Trophoblast cell (in vitro differentiated cells and primary cell): ENCODE results near the gene TRIM24.

Experiments
- DNase-seq, 2 donors: peaks; one replicate each; pipeline ENCODE4 v3.0.0-alpha.2; 2016
- H2AFZ ChIP-seq: 2 replicates; pipeline ENCODE4 v1.6.1; 2013; ENCODE audit warnings: low read length, moderate library complexity, mild to moderate bottlenecking; ENCODE audit not compliant: insufficient read depth, poor library complexity
- H2AK5ac ChIP-seq: 2 replicates; pipeline ENCODE4 v1.6.1; 2013; ENCODE audit warnings: mild to moderate bottlenecking, low read length
- H2BK120ac ChIP-seq: 2 replicates; pipeline ENCODE4 v1.6.1; 2013; ENCODE audit warnings: low read length, mild to moderate bottlenecking, moderate library complexity; ENCODE audit not compliant: insufficient read depth, poor library complexity
- H2BK12ac ChIP-seq: 2 replicates; pipeline ENCODE4 v1.6.1; 2013; ENCODE audit warnings: mild to moderate bottlenecking, low read length, moderate library complexity
- H2BK5ac ChIP-seq: 2 replicates; pipeline ENCODE4 v1.6.1; 2013; ENCODE audit warnings: low read length, low read depth, moderate library complexity, mild to moderate bottlenecking; ENCODE audit not compliant: poor library complexity
- H3K14ac ChIP-seq: 2 replicates; pipeline ENCODE4 v1.6.1; 2013; ENCODE audit warnings: mild to moderate bottlenecking, low read length
- H3K18ac ChIP-seq: 2 replicates; pipeline ENCODE4 v1.6.1; 2013; ENCODE audit warnings: mild to moderate bottlenecking, low read length
- H3K23ac ChIP-seq: 2 replicates; pipeline ENCODE4 v1.6.1; 2013; ENCODE audit warnings: low read length
- H3K27ac ChIP-seq: 2 replicates; pipeline ENCODE4 v1.5.1; 2013; ENCODE audit warnings: low read depth, mild to moderate bottlenecking, inconsistent platforms, low read length, moderate library complexity
- H3K27me3 ChIP-seq: 2 replicates; pipeline ENCODE4 v1.6.1; 2013; ENCODE audit warnings: inconsistent platforms, mild to moderate bottlenecking, low read length, moderate library complexity; ENCODE audit not compliant: insufficient read depth
- H3K36me3 ChIP-seq, 2 experiments: 1 replicate in 1 of 2; 2 replicates in 1 of 2; pipeline ENCODE4 v1.6.1; 2013; ENCODE audit warnings: low read length in 2 of 2, mild to moderate bottlenecking in 2 of 2, moderate library complexity in 1 of 2; ENCODE audit not compliant: insufficient read depth in 2 of 2, control insufficient read depth in 1 of 2
- H3K4ac ChIP-seq: 2 replicates; pipeline ENCODE4 v1.6.1; 2013; ENCODE audit warnings: low read depth, mild to moderate bottlenecking, low read length, moderate library complexity
- H3K4me1 ChIP-seq, 2 experiments: 1 replicate in 1 of 2; 2 replicates in 1 of 2; pipeline ENCODE4 v1.6.1; 2013; ENCODE audit warnings: low read length in 2 of 2, mild to moderate bottlenecking in 2 of 2, moderate library complexity in 1 of 2; ENCODE audit not compliant: insufficient read depth in 2 of 2, control insufficient read depth in 1 of 2
- H3K4me2 ChIP-seq: 2 replicates; pipeline ENCODE4 v1.6.1; 2013; ENCODE audit warnings: inconsistent platforms, mild to moderate bottlenecking, low read length, moderate library complexity
- H3K4me3 ChIP-seq: 2 replicates; pipeline ENCODE4 v1.5.1; 2013; ENCODE audit warnings: mild to moderate bottlenecking, low read depth, low read length, inconsistent platforms
- H3K79me1 ChIP-seq: one replicate; pipeline ENCODE4 v1.6.1; 2013; ENCODE audit warnings: low read length
- H3K79me2 ChIP-seq: 2 replicates; pipeline ENCODE4 v1.6.1; 2013; ENCODE audit warnings: low read length, mild to moderate bottlenecking; ENCODE audit not compliant: control insufficient read depth, insufficient read depth, poor library complexity
- H3K9ac ChIP-seq: 2 replicates; pipeline ENCODE4 v1.6.1; 2013; ENCODE audit warnings: mild to moderate bottlenecking, low read length
- H3K9me3 ChIP-seq: 2 replicates; pipeline ENCODE4 v1.6.1; 2013; ENCODE audit warnings: low read depth, mild to moderate bottlenecking, control low read depth, inconsistent platforms, low read length; ENCODE audit not compliant: insufficient read depth
- H4K12ac ChIP-seq: 2 replicates; pipeline ENCODE4 v1.6.1; 2013; ENCODE audit warnings: low read depth, mild to moderate bottlenecking, low read length, moderate library complexity
- H4K8ac ChIP-seq: 2 replicates; pipeline ENCODE4 v1.6.1; 2013; ENCODE audit warnings: low read depth, mild to moderate bottlenecking, low read length, moderate library complexity
- H4K91ac ChIP-seq: one replicate; pipeline ENCODE4 v1.6.1; 2013; ENCODE audit warnings: low read depth, mild to moderate bottlenecking, low read length, moderate library complexity
- WGBS: extraction: QIAGEN DNeasy Blood & Tissue Kit; methylation state at CpG from one replicate; pipeline ENCODE4 v1.1.7; 2013; ENCODE audit warnings: missing lambda C conversion rate; ENCODE audit not compliant: insufficient read length, insufficient coverage; ENCODE audit errors: extremely low coverage; 5-methylcytosine and 5-hydroxymethylcytosine counted together

Gene TRIM24

DNA sequence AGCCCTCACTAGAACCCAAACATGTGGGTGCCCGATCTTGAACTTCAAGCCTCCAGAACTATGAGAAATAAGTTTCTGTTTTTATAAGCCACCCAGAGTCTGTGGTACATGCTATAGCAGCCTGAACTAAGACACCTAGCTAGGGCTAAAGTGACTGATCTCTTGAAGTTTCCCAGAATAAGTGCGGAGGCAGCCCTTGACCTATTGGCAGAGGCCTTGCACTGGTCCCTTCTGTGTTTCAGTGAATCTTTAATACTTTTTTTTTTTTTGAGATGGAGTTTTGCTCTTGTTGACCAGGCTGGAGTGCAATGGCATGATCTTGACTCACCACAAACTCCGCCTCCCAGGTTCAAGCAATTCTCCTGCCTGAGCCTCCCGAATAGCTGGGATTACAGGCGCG is 156.0 kb downstream of the TRIM24 start:
- Histone ChIP-seq H3K9me3 (no peaks in the 10 kb centered on the region), H3K4me1 (no peaks in the 10 kb centered on the region), H4K91ac (no peak overlapping the region), H3K79me2 (no peaks in the 10 kb centered on the region), H2BK120ac (no peak overlapping the region), H4K8ac (no peak overlapping the region), H3K18ac (no peak overlapping the region), H3K9ac (no peak overlapping the region), H3K23ac (no peak overlapping the region), H2AFZ (no peak overlapping the region), H3K36me3 (no peaks in the 10 kb centered on the region), H2BK12ac (no peak overlapping the region), H3K4me2 (no peak overlapping the region), H3K4ac (no peak overlapping the region), H3K27me3 (no peaks in the 10 kb centered on the region), H3K14ac (no peak overlapping the region), H4K12ac (no peak overlapping the region), H3K27ac (no peak overlapping the region), H3K79me1 (peaks cover 2% of the 10 kb centered on the region), H3K4me3 (no peak overlapping the region), H2AK5ac (no peak overlapping the region), H2BK5ac (no peak overlapping the region)
- no peak for DNase-seq
- WGBS: no CpG with 5 or more reads among the region's 6 CpGs

DNA sequence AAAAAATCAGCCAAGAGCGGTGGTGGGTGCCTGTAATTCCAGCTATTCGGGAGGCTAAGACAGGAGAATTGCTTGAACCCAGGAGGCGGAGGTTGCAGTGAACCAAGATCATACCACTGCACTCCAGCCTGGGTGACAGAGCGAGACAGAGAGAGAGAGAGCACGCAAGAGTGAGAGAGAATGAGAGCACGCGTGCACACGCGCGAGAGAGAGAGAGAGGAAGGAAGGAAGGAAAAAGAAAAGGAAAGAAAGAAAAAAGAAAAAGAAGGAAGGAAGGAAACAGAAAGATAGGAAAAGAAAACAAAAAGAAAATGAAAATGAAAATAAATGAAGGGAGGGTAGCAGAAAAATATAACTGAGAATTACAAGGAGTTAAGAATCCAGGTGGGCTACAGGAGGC is 158.4 kb downstream of the TRIM24 start:
- Histone ChIP-seq H2BK12ac (no peak overlapping the region), H3K27ac (no peak overlapping the region), H3K4ac (no peak overlapping the region)

DNA sequence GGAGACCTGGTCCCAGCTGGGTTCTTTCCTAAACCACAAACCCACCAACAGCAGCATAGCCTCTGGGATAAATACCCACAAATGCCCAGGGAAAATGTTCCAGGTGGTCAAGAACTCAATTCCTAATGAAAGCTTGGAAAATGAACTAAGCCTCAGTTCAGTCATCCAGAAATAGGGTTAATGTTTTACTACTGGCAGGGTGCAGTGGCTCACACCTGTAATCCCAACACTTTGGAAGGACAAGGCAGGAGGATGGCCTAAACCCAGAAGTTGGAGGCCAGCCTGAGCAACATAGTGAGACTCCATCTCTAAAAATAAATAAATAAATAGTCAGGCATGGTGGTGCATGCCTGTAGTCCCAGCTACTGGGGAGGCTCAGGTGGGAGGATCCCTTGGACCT is 158.9 kb downstream of the TRIM24 start:
- H4K12ac ChIP-seq: no peak overlapping the region
- H2AFZ ChIP-seq: no peak overlapping the region
- no peak overlapping the region for H4K8ac ChIP-seq
- no peaks in the 10 kb centered on the region for H3K36me3 ChIP-seq
- no peak overlapping the region for H3K14ac ChIP-seq
- no peak overlapping the region for H2BK120ac ChIP-seq
- no peaks in the 10 kb centered on the region for H3K9me3 ChIP-seq
- H2BK12ac ChIP-seq: no peak overlapping the region
- H3K18ac ChIP-seq: no peak overlapping the region
- H3K27me3 ChIP-seq: no peaks in the 10 kb centered on the region
- H4K91ac ChIP-seq: no peak overlapping the region
- H3K4ac ChIP-seq: no peak overlapping the region
- H2BK5ac ChIP-seq: no peak overlapping the region
- DNase-seq: no peak
- H3K23ac ChIP-seq: no peak overlapping the region
- no peak overlapping the region for H3K4me2 ChIP-seq
- H3K9ac ChIP-seq: no peak overlapping the region
- H2AK5ac ChIP-seq: no peak overlapping the region
- H3K79me2 ChIP-seq: no peaks in the 10 kb centered on the region
- H3K27ac ChIP-seq: no peak overlapping the region
- H3K4me1 ChIP-seq: no peaks in the 10 kb centered on the region
- H3K4me3 ChIP-seq: no peak overlapping the region
- H3K79me1 ChIP-seq: peaks cover 2% of the 10 kb centered on the region

More for the DNA sequence above, 158.4 kb downstream of the TRIM24 start:
- H2AFZ ChIP-seq: no peak overlapping the region
- no peak overlapping the region for H2AK5ac ChIP-seq
- no peak overlapping the region for H2BK120ac ChIP-seq
- H3K14ac ChIP-seq: no peak overlapping the region
- no peaks in the 10 kb centered on the region for H3K79me2 ChIP-seq
- no CpG with 5 or more reads among the region's 10 CpGs for WGBS
- no peak overlapping the region for H3K18ac ChIP-seq
- H2BK5ac ChIP-seq: no peak overlapping the region
- H3K9me3 ChIP-seq: no peaks in the 10 kb centered on the region
- no peak for DNase-seq
- H3K4me2 ChIP-seq: no peak overlapping the region
- H4K91ac ChIP-seq: no peak overlapping the region
- no peak overlapping the region for H4K8ac ChIP-seq
- no peak overlapping the region for H3K23ac ChIP-seq
- H3K4me1 ChIP-seq: no peaks in the 10 kb centered on the region
- peaks cover 2% of the 10 kb centered on the region for H3K79me1 ChIP-seq
- no peaks in the 10 kb centered on the region for H3K27me3 ChIP-seq
- no peak overlapping the region for H3K4me3 ChIP-seq
- no peak overlapping the region for H3K9ac ChIP-seq
- no peak overlapping the region for H4K12ac ChIP-seq
- no peaks in the 10 kb centered on the region for H3K36me3 ChIP-seq

DNA sequence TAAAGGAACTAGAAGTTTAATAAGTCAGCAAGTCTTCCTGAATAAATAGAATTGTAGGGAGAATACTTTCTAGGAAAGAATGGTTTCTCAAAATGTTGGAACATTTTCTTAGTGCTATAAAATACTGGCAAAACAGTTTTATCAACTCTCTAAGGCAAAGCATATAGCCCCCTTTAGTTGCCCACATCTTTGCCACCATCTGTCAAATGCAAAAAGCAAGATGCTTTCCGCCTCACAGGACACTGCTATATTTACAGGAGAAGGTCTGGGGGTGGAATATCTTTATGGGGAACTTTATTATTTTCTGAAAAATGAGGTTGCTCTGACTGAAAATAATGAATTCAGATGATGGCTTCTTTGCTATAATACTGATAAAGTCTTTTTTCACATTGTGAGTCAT is 162.8 kb downstream of the TRIM24 start:
- Histone ChIP-seq H2BK120ac (no peak overlapping the region), H3K23ac (no peak overlapping the region), H2AK5ac (no peak overlapping the region), H4K12ac (no peak overlapping the region), H3K4ac (no peak overlapping the region), H2AFZ (no peak overlapping the region), H4K91ac (no peak overlapping the region), H3K4me1 (no peaks in the 10 kb centered on the region), H4K8ac (no peak overlapping the region), H2BK12ac (no peak overlapping the region), H3K79me1 (peaks cover 2% of the 10 kb centered on the region), H3K9ac (no peak overlapping the region), H3K18ac (no peak overlapping the region), H3K4me2 (no peak overlapping the region), H3K79me2 (no peaks in the 10 kb centered on the region), H2BK5ac (no peak overlapping the region), H3K27ac (no peak overlapping the region), H3K9me3 (no peaks in the 10 kb centered on the region), H3K14ac (no peak overlapping the region), H3K36me3 (no peaks in the 10 kb centered on the region), H3K4me3 (no peak overlapping the region), H3K27me3 (no peaks in the 10 kb centered on the region)
- no peak for DNase-seq
- WGBS: no CpG with 5 or more reads among the region's 1 CpG
